LNCAP (cell line): ENCODE results near the gene NHSL1.

Experiments
- TF ChIP-seq, protein P1 (sequence below): fragments of 450-650 bp; IDR thresholded peaks from 2 replicates; pipeline ENCODE4 v1.5.1; 2017; ENCODE audit warnings: mild to moderate bottlenecking

The NHSL1 gene

DNA sequence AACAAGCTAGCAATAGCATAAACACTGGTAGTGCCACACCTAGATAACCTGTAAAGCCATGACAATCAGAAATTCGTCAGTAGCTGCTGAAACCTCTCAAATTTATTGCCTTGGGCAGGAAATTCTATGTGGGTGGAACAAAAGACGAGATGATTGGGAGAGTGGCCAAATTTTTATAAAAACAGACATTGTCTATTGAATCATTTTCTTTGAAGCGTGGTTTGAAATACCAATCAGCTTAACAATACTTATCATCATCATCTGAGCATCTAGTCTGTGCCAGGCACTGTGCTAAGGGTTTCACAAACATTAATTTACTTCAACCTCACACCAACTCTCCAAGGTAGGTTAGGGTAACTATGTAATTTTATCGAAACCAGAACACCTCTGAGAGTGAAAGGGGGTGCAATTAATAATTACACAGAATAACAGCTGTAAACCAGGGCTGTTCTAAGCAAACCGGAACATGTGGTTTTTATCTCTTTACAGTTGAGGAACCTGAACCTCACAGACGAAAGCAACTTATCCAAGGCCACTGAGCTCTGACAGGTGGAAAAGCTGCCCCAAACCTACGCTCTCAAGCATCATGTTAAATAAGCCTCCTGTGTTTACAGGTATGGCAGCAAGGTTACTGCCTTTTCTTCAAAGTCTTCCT, 43.4 kb downstream of the NHSL1 start:
- TF ChIP-seq, protein P1, sequence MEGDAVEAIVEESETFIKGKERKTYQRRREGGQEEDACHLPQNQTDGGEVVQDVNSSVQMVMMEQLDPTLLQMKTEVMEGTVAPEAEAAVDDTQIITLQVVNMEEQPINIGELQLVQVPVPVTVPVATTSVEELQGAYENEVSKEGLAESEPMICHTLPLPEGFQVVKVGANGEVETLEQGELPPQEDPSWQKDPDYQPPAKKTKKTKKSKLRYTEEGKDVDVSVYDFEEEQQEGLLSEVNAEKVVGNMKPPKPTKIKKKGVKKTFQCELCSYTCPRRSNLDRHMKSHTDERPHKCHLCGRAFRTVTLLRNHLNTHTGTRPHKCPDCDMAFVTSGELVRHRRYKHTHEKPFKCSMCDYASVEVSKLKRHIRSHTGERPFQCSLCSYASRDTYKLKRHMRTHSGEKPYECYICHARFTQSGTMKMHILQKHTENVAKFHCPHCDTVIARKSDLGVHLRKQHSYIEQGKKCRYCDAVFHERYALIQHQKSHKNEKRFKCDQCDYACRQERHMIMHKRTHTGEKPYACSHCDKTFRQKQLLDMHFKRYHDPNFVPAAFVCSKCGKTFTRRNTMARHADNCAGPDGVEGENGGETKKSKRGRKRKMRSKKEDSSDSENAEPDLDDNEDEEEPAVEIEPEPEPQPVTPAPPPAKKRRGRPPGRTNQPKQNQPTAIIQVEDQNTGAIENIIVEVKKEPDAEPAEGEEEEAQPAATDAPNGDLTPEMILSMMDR, result no peak

DNA sequence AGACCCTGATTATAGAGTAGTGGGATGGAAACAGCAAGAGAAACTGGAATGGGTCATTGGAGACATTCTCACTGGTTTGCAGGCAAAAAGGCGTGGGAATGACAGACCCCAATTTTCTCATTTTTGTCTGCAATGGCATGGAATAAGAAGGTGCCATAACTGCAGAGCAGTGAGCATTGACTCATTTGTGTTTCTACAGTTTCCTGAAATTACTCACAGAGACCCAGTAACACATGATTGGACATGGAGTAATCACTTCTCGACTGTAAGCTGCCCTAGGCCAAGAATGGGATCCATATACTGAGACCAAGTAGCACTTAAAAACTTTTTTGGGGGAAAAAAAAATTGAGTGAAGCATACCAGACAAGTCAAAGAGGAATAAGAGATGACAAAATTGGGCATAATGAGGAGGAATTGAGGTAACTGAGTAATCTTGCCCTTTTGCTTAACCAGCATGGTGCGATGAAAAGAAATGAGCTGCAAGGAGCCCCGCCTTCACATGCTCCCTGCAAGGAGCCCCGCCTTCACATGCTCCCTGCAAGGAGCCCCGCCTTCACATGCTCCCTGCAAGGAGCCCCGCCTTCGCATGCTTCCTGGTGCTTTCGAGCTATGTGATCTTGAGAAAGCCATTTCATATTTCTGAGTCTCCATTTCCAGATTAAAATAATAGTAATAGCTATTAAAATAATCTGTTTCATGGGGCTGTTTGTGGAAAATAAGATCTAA, 44.1 kb downstream of the NHSL1 start:
- TF ChIP-seq, protein P1, result no peak

DNA sequence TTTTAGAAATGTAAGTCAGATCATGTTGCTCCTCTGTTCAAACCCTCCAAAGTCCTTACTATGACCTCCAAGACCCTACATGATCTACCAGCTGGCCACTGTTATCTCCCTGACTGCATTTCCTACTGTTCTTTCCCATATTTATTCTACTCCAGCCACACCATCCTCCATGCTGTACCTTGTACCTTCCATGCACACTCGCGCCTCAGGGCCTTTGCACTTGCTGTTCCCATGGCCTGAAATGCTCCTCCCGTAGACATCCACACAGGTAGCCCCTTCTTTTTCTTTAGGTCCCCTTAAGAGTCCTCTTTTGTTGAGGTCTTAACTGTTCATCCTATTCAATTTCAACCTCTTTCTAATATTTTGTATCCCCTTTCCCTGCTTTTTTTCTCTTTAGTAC, 48.3 kb downstream of the NHSL1 start:
- TF ChIP-seq, protein P1, result no peak

DNA sequence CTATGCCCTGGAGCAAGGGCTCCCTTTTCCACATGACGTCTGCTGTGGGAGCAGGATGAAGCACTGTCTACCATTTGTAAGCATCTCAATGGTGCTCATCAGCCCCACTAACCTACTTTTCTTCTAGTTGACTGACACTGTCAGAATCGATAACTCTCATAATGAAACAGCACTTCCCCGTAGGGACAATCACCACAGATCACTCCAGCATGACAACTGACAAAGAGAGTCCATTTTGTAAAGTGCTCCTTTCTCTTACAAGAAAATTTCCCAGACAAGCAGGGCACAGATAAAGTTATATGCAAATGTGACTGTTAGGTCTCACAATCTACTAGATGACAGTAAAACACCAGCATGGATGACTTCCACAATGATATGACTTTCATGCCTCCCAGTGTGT, 48.8 kb downstream of the NHSL1 start:
- TF ChIP-seq, protein P1, result no peak

DNA sequence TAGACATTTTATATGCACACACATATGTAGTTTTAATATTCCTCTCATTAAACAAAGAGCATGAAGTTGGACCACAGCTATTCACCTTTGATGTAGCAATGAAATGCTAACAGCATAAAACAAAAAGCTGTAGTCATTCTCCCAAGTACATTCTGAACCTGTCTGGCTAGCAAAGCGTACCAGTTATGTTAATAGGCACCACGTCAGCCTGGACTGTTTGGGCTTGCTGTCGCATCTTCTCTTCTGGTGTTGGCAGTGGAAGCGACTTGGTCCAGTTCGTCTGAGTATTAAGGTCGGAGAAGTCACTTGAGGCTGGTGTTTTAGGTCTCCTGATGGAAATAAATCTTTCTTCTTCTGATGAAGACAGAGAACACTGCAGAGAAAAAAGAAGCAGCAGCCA, 52.5 kb downstream of the NHSL1 start:
- TF ChIP-seq, protein P1, result no peak

DNA sequence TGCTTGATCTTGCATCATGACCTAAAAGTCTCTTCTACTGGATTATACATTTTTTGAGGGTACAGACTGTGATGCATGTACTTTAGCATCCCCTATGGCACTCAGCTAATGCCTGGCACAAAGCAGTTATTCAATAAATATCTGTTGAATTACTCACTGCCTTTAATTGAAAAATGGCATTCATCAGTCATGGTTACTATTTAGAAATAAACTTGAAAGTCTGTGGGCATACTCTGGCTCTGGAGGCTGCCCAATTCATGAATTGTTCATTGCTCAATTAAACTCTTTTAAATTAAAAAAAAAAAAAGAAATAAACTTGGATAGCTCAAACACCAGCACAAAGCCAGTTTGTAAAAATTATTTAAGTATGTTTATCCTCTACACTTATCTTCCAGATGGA, 55.3 kb downstream of the NHSL1 start:
- TF ChIP-seq, protein P1, result no peak

DNA sequence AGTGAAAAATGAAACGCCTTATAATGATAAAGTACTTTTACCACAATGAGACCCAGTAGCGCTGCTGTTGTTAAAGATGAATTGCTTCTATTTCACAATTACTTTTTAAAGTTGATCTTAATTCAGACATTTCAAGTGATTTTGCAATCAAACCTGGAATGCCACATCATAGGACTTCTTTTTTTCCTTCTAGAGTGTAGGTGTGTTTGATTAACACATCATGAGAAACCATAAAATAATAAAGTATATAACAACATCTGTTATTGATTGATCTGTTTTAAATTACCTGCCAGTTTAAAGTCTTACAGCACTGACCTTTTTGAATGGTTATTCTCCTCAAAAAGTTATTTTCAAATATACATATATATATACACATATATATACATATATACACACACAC, 56.6 kb downstream of the NHSL1 start:
- TF ChIP-seq, protein P1, result no peak
